Measurements from ENCODE around the gene TSTD2.

DNA sequence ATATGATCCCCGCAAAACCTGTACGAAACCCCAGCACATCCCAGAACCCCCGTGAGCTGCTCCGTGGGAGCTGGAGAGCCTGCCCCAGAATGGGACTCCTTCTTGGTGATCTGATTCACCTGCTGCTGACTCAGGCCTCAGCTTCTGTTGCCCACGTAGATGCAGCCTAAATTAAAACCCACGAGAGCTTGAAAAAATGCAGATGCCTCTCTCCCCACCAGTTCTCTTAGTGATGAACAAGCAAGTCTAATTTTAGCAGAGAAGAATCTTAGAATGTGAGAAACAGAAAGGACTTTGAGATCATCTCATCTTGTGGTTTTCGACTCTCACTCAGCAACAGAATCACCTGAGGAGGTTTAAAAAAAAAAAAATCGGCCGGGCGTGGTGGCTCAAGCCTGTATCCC lies 74.1 kb downstream of the TSTD2 start:
- TF ChIP-seq, protein P1, sequence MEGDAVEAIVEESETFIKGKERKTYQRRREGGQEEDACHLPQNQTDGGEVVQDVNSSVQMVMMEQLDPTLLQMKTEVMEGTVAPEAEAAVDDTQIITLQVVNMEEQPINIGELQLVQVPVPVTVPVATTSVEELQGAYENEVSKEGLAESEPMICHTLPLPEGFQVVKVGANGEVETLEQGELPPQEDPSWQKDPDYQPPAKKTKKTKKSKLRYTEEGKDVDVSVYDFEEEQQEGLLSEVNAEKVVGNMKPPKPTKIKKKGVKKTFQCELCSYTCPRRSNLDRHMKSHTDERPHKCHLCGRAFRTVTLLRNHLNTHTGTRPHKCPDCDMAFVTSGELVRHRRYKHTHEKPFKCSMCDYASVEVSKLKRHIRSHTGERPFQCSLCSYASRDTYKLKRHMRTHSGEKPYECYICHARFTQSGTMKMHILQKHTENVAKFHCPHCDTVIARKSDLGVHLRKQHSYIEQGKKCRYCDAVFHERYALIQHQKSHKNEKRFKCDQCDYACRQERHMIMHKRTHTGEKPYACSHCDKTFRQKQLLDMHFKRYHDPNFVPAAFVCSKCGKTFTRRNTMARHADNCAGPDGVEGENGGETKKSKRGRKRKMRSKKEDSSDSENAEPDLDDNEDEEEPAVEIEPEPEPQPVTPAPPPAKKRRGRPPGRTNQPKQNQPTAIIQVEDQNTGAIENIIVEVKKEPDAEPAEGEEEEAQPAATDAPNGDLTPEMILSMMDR (IDR thresholded peaks at IDR 0.05) = no peak
- TF ChIP-seq POLR2A (IDR thresholded peaks at IDR 0.05) = no peak
